ENCODE results near the gene CPNE1. TPM values are rescaled to one million over a fixed set of nuclear protein-coding genes. Genes with fewer than 3 reads are reported as not detected.
A peak's percentile ranks its signal among the peaks of the same experiment; 100 is the strongest.

The CPNE1 gene
- total RNA-seq, 2 experiments from 2014 or later: 261 to 281 TPM

DNA sequence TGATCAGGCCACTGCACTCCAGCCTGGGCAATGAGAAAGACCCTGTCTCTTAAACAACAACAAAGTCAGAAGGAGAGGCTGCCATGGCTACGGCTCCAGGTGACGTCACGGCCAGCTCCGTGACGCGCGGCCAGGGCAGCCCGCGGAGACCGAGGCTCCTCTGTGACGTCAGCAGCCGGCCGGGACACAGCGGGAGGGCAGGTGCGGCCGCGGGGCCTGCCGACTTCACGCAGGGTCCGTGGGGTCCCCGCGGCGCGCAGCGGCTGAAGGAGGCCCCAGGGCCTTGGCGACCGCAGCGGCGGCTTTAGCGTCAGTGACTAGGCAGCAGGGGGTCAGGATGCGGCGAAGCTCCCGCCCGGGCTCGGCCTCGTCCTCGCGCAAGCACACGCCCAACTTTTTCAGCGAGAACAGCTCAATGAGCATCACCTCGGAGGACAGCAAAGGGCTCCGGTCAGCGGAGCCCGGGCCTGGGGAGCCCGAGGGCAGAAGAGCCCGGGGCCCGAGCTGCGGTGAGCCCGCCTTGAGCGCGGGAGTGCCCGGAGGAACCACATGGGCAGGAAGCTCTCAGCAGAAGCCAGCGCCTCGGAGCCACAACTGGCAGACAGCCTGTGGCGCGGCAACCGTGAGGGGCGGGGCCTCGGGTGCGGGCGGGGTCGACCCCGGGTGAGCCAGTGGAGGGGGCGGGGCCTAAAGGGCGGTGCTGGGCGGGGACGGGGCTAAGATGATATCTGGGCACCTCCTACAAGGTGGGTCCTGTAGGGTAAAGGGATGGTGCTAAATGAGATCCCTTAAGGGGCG lies 48.8 kb downstream of the CPNE1 start, which contains the start of gene SPAG4:
TSS of gene SPAG4 (plus strand) at position 163 of the 798 bp plus-strand sequence. CDS start at position 338, 175 bp downstream.
- intact Hi-C loops (cut with micrococcal nuclease): loop anchor here (1.0 to 5.0 kb wide), 8 partner anchors 15 to 436 kb away; partner anchors contain the start of genes CEP250, CPNE1, PHF20 and RBM12
- CTCF ChIA-PET: interaction anchor here (0.6 to 0.8 kb wide), 2 partner anchors 12 to 989 kb away, joined by 4 to 5 read pairs; no protein-coding TSS in a partner anchor
- peaks cover 47% of the 10 kb centered on the region for H3K4me1 Mint-ChIP-seq (ENCODE audit: low read depth)

DNA sequence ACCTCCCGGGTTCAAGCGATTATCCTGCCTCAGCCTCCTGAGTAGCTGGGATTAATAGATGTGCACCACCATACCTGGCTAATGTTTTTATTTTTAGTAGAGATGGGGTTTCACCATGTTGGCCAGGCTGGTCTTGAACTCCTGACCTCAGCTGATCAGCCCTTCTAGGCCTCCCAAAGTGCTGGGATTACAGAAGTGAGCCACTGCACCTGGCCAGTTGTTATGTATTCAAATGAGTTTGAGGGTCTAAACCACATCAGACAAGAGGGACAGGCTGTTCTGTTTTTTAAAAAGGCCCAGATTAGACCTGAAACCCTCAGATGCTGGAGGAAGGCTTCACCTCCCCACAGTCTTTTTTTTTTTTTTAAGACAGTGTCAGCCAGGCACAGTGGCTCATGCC lies 53.2 kb downstream of the CPNE1 start:
- Mint-ChIP-seq H3K4me1 (ENCODE audit: low read depth) (peaks cover 11% of the 10 kb centered on the region), H3K27ac (no peak overlapping the region), H3K9me3 (no peaks in the 10 kb centered on the region), H3K4me3 (no peak overlapping the region), H3K36me3 (ENCODE audit: low read depth) (no peaks in the 10 kb centered on the region), H3K27me3 (ENCODE audit: low read depth) (no peaks in the 10 kb centered on the region)
- CTCF ChIA-PET: interaction anchor here (0.7 kb wide), 1 partner anchor 8 kb away, joined by 3 read pairs; no protein-coding TSS in a partner anchor
- intact Hi-C loops (cut with micrococcal nuclease): no loop called here
- DNase-seq: no peak

More for the DNA sequence above, 48.8 kb downstream of the CPNE1 start, which contains the start of gene SPAG4:
- Mint-ChIP-seq H3K4me3 (peak within 1 kb of the TSS; percentile 82), H3K9me3 (no peaks in the 10 kb centered on the region), H3K27me3 (ENCODE audit: low read depth) (peaks cover 4% of the 10 kb centered on the region), H3K27ac (peak within 1 kb of the TSS; percentile 79), H3K36me3 (ENCODE audit: low read depth) (no peaks in the 10 kb centered on the region)
- peak; percentile 100 for DNase-seq

DNA sequence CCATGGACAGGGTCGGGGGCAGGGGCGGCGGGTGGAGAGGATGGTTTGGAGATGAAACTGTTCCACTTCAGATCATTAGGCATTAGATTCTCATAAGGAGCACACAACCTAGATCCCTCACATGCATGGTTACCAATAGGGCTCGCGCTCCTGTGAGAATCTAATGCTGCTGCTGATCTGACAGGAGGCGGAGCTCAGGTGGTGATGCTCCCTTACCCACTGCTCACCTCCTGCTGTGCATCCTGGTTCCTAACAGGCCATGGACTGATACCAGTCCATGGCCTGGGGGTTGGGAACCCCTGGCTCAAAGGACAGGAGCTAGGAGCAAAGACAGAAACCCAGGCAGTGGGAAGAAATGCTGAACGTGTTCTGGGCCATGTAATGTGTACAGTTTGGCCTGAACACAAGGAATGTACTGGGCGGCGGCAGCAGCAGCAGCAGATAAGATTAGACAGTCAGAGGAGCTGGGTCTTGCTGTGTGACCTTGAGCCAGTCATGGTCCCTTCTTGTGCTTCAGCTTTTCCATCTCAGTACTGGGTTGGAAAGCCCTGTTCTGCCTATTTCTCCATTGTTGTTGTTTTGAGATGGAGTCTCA lies 53.8 kb downstream of the CPNE1 start:
- H3K27ac Mint-ChIP-seq: no peak overlapping the region

DNA sequence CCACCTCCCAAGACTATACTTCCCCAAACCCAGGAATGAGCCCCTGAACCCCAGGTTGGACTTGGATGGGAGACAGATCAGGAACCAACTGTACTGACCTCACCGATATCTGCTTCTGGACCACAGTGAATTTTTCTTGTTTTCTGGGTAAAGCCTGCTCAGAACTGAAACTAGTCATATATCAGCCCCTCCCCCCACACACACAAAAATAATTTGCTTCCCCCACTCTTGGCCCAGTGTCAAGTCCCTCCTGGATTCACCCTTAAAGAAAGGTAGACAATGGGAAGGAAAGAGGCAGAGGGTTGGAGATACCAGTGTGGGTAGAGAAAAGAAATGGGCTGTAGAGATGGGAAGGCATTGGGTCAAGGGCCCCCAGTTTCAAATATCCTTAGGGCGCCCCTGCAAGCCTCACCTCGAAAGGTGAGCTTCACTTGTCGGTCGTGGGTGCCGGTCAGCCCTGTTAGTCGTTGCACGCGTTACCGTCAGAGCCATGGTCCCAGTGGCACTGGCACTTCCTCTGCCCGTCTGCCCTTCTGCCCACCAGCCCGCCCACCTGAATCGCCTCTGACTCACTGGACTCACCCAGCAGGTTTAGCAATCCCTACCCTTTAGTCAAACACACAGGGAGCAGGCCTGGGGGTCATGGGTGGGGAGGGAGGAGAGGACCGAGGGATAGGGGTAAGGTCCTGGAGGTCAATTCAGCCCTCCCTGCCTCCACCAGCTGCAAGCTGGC lies 57.5 kb downstream of the CPNE1 start:
- H3K27me3 Mint-ChIP-seq (ENCODE audit: low read depth): peaks cover 3% of the 10 kb centered on the region
- CTCF ChIA-PET: interaction anchor here (1.0 kb wide), 1 partner anchor 70 kb away, joined by 3 read pairs; no protein-coding TSS in a partner anchor
- DNase-seq: no peak
- intact Hi-C loops (cut with micrococcal nuclease): no loop called here
- H3K4me3 Mint-ChIP-seq: no peak overlapping the region
- H3K4me1 Mint-ChIP-seq (ENCODE audit: low read depth): no peaks in the 10 kb centered on the region
- H3K27ac Mint-ChIP-seq: no peak overlapping the region
- H3K36me3 Mint-ChIP-seq (ENCODE audit: low read depth): no peaks in the 10 kb centered on the region
- no peaks in the 10 kb centered on the region for H3K9me3 Mint-ChIP-seq

More for the DNA sequence above, 53.8 kb downstream of the CPNE1 start:
- CTCF ChIA-PET: no interaction called here
- no peaks in the 10 kb centered on the region for H3K36me3 Mint-ChIP-seq (ENCODE audit: low read depth)
- no peak for DNase-seq
- H3K4me3 Mint-ChIP-seq: no peak overlapping the region
- intact Hi-C loops (cut with micrococcal nuclease): no loop called here
- no peaks in the 10 kb centered on the region for H3K27me3 Mint-ChIP-seq (ENCODE audit: low read depth)
- no peaks in the 10 kb centered on the region for H3K9me3 Mint-ChIP-seq
- peaks cover 8% of the 10 kb centered on the region for H3K4me1 Mint-ChIP-seq (ENCODE audit: low read depth)

DNA sequence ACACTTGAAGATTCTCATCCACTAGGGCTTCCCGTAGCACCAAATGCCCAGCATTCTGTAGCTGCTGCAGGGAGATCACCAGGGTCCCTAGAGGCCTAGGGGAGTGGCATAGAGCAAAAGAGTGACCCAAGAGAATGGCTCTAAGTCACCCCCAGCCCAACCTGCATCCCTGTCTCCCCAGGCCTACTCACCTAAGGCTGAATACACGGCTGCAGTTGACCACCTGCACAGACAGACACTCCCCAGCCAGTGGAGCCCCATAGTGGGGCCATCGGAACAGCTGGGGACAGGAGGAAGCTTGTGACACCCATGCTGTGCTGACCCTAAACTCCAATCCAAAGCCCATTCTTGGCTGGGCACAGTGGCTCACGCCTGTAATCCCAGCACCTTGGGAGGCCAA lies 58.6 kb downstream of the CPNE1 start:
- H3K4me3 Mint-ChIP-seq: no peak overlapping the region
- H3K9me3 Mint-ChIP-seq: no peaks in the 10 kb centered on the region
- peaks cover 7% of the 10 kb centered on the region for H3K27me3 Mint-ChIP-seq (ENCODE audit: low read depth)
- DNase-seq: no peak
- H3K36me3 Mint-ChIP-seq (ENCODE audit: low read depth): no peaks in the 10 kb centered on the region
- CTCF ChIA-PET: interaction anchor here (0.9 to 1.5 kb wide), 2 partner anchors 8 to 26 kb away, joined by 3 to 4 read pairs; no protein-coding TSS in a partner anchor
- H3K4me1 Mint-ChIP-seq (ENCODE audit: low read depth): peaks cover 4% of the 10 kb centered on the region
- no peak overlapping the region for H3K27ac Mint-ChIP-seq
- intact Hi-C loops (cut with micrococcal nuclease): no loop called here

DNA sequence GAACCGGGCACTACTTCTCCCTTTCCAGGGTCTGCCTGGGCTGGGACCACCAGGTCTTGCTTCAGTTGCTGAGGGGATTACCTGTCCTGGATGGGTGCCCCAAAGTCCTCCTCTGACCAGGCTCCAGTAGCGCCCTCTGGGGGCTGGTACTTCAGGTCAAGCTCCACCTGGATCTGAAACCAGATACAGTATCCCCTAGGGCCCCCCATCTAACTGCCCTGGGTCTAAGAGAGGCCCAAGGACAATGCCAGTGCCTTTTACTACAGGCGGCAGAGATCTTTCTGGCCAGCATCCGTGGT lies 60.3 kb downstream of the CPNE1 start:
- Mint-ChIP-seq H3K9me3 (no peaks in the 10 kb centered on the region), H3K4me3 (no peak overlapping the region), H3K36me3 (ENCODE audit: low read depth) (no peaks in the 10 kb centered on the region), H3K27me3 (ENCODE audit: low read depth) (peaks cover 13% of the 10 kb centered on the region), H3K4me1 (ENCODE audit: low read depth) (peaks cover 7% of the 10 kb centered on the region), H3K27ac (no peak overlapping the region)
- intact Hi-C loops (cut with micrococcal nuclease): loop anchor here (5.0 kb wide), 2 partner anchors 138 to 348 kb away; partner anchors contain the start of genes RBM39 and SCAND1
- no peak for DNase-seq
- CTCF ChIA-PET: interaction anchor here (0.6 to 1.5 kb wide), 6 partner anchors 16 to 458 kb away, joined by 3 to 6 read pairs (median 3); no protein-coding TSS in a partner anchor

DNA sequence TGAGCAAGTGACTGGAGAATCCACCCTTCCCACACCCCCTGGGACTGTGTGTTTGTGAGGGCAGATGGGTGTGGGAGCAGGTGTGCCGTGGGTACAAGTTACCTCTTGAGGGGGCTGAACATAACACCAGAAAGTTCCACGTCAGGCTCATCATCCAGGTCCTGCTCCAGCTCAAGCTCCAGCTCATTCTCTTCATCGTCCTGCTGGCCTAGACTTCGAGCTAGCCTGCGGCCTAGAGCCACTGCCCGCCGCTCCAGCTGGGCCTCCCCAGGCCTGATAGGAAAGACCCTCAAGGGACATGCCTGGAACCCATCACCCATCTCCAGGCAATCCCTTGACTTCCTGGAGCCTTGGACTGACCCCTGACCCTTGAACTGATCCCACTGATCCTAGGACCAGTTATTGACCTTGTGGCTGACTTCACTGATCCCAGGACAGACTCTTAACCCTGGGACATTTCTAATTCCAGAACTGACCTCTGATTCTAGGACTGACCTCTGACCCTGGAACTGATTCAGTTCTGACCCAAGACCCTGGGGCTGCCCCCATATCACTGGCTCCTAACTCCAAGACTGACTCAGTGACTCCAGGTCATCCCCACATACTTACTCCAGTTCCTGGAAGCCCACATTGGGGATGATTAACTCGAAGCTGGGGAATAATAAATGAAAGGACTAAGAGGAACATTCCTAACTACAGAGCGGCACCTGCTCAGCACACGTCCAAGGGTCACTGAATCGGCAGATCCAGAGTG lies 60.8 kb downstream of the CPNE1 start:
- intact Hi-C loops (cut with micrococcal nuclease): loop anchor here (5.0 kb wide), 2 partner anchors 138 to 348 kb away; partner anchors contain the start of genes RBM39 and SCAND1
- Mint-ChIP-seq H3K9me3 (no peaks in the 10 kb centered on the region), H3K4me3 (no peak overlapping the region), H3K36me3 (ENCODE audit: low read depth) (no peaks in the 10 kb centered on the region), H3K27me3 (ENCODE audit: low read depth) (peaks cover 13% of the 10 kb centered on the region), H3K4me1 (ENCODE audit: low read depth) (peaks cover 7% of the 10 kb centered on the region), H3K27ac (no peak overlapping the region)
- CTCF ChIA-PET: interaction anchor here (0.6 to 1.5 kb wide), 9 partner anchors 8 to 457 kb away, joined by 3 to 4 read pairs (median 3); partner anchors contain the start of genes SCAND1 and SPAG4
- no peak for DNase-seq

DNA sequence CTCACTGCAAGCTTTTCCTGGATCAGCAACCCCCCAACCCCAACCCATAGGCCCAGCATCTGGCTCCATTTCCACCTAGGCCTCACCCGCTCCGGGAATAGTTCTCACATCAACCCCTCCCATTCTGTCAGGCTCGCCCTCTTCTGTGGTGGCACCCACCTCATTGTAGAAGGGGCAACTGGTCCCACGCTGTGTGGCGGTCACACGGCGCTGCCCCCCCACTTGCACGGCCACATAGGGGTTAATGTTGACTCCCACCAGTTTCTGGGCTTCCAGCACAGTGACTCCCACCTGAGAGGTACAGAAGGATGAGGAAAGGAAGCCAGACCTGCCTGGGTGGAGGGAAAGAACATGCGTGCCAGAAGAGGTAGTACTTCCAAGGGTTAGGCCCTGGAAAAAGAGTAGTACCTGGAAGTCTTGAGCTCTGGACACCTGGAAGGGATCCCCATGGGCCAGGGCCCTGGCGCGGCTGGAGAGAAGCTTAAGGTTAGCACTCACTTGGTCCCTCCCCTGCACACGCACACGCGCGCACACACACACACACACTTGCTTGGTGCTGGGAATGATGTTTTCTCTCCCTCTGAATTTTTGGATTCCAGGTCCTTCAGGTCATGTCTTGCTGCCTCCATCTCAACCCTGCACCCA lies 61.7 kb downstream of the CPNE1 start:
- no peak overlapping the region for H3K4me3 Mint-ChIP-seq
- no peaks in the 10 kb centered on the region for H3K9me3 Mint-ChIP-seq
- H3K4me1 Mint-ChIP-seq (ENCODE audit: low read depth): peaks cover 7% of the 10 kb centered on the region
- H3K27me3 Mint-ChIP-seq (ENCODE audit: low read depth): peaks cover 13% of the 10 kb centered on the region
- H3K27ac Mint-ChIP-seq: no peak overlapping the region
- intact Hi-C loops (cut with micrococcal nuclease): loop anchor here (5.0 kb wide), 2 partner anchors 139 to 349 kb away; partner anchors contain the start of genes RBM39 and SCAND1
- no peaks in the 10 kb centered on the region for H3K36me3 Mint-ChIP-seq (ENCODE audit: low read depth)
- no peak for DNase-seq
- CTCF ChIA-PET: interaction anchor here (0.6 to 1.4 kb wide), 4 partner anchors 9 to 390 kb away, joined by 3 to 4 read pairs (median 3); partner anchors contain the start of gene SCAND1

DNA sequence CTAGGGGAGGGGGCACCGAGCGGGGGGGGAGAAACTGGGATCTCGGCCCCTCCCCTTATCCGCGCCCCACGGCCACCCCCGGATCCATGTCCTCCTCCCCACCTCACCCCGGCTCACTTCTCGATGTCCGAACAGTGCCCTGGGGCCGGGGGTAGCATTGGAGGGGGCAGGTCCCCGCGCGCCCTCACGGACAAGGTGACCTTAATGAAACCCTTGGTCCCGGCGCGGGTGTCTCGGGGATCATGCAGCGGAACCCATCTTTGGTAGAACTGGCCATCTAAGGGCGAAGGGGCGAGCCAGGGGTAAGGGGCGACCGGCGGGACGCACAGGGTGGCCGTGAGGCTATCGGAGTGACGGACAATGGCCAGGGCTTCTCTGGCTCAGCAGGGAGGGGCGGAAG lies 62.7 kb downstream of the CPNE1 start:
- intact Hi-C loops (cut with micrococcal nuclease): loop anchor here (1.0 to 5.0 kb wide), 7 partner anchors 14 to 350 kb away; partner anchors contain the start of genes NFS1, RBM39, ROMO1 and SCAND1
- H3K36me3 Mint-ChIP-seq (ENCODE audit: low read depth): no peaks in the 10 kb centered on the region
- H3K4me1 Mint-ChIP-seq (ENCODE audit: low read depth): peaks cover 7% of the 10 kb centered on the region
- H3K27me3 Mint-ChIP-seq (ENCODE audit: low read depth): peaks cover 13% of the 10 kb centered on the region
- H3K4me3 Mint-ChIP-seq: no peak overlapping the region
- no peaks in the 10 kb centered on the region for H3K9me3 Mint-ChIP-seq
- no peak for DNase-seq
- no peak overlapping the region for H3K27ac Mint-ChIP-seq
- CTCF ChIA-PET: interaction anchor here (0.9 to 1.7 kb wide), 6 partner anchors 17 to 391 kb away, joined by 3 to 8 read pairs (median 4); partner anchors contain the start of gene SCAND1

DNA sequence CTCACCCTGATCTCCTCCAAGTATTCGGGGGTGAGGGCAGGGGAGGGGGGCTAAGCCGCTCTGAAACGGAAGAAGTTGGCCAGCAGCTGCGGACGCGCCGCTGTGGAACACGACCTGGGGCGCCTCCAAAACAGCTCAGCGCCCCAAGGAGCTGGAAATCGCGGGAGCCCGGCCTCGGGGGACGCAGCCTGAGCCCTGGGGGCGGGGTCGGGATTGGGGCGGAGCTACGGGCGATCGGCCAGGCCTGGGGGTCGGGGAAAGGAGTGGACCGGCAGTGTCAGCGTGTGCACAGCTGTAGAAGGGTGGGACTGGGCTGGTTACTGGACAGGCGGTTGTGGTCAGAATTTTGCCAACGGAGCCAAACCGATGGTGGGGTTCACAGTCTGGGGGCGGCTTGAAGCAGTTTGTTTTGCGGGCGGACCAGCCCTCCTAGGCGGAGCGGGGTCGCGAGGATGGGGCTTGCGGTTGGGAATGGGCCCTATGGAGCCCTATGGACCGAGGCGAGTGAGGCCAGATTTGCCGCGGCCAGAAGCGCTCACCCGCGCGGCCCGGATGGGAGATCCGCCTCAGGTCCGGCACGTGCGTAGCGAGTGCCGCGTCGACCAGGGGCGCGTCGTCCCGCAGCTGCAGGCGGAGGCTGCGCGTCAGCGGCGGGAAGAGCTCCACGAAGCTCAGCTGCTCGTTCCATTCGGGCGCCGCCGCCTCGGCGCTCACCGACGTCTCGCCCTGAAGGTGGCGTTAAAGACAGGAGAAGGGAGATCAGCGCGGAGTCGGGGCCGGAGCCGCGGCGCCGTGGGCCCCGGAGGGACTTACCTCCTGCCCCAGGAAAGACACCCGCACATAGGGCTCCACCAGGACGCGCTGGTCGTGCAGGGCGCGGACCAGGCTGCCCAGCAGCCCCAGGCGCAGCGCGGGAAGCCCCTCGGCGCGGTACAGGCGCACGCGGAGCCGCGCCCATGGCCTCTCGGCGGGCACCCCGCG lies 63.4 kb downstream of the CPNE1 start:
- H3K9me3 Mint-ChIP-seq: no peaks in the 10 kb centered on the region
- H3K36me3 Mint-ChIP-seq (ENCODE audit: low read depth): no peaks in the 10 kb centered on the region
- peaks cover 7% of the 10 kb centered on the region for H3K4me1 Mint-ChIP-seq (ENCODE audit: low read depth)
- H3K27ac Mint-ChIP-seq: no peak overlapping the region
- H3K4me3 Mint-ChIP-seq: peak overlapping the region; percentile 64
- DNase-seq: peak; percentile 91
- intact Hi-C loops (cut with micrococcal nuclease): loop anchor here (1.0 to 5.0 kb wide), 7 partner anchors 15 to 351 kb away; partner anchors contain the start of genes NFS1, RBM39, ROMO1 and SCAND1
- peaks cover 13% of the 10 kb centered on the region for H3K27me3 Mint-ChIP-seq (ENCODE audit: low read depth)
- CTCF ChIA-PET: interaction anchor here (0.5 to 1.8 kb wide), 14 partner anchors 10 to 392 kb away, joined by 3 to 9 read pairs (median 4); partner anchors contain the start of genes NFS1, ROMO1 and SCAND1
